22Rv1 (cell line): ENCODE data around the gene ARHGEF28.

ENCODE experiments used
- ZFX ChIP-seq: fragments of 450-650 bp; IDR thresholded peaks from 2 replicates; pipeline ENCODE4 v1.6.1; 2017; ENCODE audit warnings: antibody characterized with exemption, borderline replicate concordance
- TF ChIP-seq, protein P1 (sequence below): fragments of 450-650 bp; IDR thresholded peaks from 2 replicates; pipeline ENCODE4 v1.5.1; 2017; ENCODE audit warnings: mild to moderate bottlenecking

DNA sequence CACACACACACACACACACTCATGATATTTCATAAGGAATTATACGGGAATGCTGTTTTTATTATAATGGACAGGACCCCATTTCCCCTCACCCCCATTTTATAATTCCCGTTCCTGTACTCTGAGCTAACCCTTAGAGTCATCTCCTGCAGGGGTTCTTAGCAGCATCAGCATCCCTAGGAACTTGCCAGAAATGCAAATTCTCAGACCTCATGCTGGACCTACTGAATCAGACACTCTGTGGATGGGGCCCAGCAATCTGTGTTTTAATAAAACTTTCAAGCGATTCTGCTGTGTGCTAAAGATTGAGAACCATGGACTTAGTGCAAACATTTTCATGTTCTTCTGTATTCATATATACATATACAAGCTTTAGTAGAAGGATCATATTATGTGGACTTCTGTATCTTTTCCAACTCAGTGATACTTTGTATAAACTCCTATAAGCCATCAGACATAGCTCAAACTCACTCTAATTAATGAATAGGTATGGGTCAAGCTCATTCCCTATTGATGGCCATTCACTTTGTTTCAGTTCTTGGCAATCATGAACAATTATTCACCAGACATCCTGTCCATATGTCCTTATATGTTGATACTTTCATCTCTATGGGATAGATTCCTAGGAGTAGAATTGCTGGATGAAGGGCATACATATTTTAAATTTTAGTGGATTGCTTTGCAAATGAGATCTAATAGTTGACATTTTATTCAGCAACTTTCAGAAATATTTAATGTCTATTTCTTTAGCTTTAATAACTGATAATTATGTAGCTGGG, 65.5 kb downstream of the ARHGEF28 start:
- TF ChIP-seq, protein P1, sequence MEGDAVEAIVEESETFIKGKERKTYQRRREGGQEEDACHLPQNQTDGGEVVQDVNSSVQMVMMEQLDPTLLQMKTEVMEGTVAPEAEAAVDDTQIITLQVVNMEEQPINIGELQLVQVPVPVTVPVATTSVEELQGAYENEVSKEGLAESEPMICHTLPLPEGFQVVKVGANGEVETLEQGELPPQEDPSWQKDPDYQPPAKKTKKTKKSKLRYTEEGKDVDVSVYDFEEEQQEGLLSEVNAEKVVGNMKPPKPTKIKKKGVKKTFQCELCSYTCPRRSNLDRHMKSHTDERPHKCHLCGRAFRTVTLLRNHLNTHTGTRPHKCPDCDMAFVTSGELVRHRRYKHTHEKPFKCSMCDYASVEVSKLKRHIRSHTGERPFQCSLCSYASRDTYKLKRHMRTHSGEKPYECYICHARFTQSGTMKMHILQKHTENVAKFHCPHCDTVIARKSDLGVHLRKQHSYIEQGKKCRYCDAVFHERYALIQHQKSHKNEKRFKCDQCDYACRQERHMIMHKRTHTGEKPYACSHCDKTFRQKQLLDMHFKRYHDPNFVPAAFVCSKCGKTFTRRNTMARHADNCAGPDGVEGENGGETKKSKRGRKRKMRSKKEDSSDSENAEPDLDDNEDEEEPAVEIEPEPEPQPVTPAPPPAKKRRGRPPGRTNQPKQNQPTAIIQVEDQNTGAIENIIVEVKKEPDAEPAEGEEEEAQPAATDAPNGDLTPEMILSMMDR, result no peak
- TF ChIP-seq ZFX, result no peak
